SU-DHL-6 (cell line): ENCODE data around the gene FNBP1L.

Source experiments
- H2AFZ ChIP-seq: fragments of 200-600 bp; sonication (generic); 2 replicates; pipeline ENCODE4 v1.6.1; 2014; ENCODE audit warnings: low read depth, mild to moderate bottlenecking, moderate library complexity, mixed read lengths, antibody characterized with exemption, low read length; ENCODE audit not compliant: severe bottlenecking
- H3F3A ChIP-seq: fragments of 200-600 bp; shearing (Covaris generic); 2 replicates; pipeline ENCODE4 v1.6.0; 2016; ENCODE audit warnings: antibody characterized with exemption, mild to moderate bottlenecking; ENCODE audit not compliant: insufficient read depth
- H3K27ac ChIP-seq: fragments of 200-600 bp; sonication (generic); 2 replicates; pipeline ENCODE4 v1.5.1; 2016; ENCODE audit warnings: low read depth, mild to moderate bottlenecking, low read length, moderate library complexity, mixed read lengths
- H3K27me3 ChIP-seq: fragments of 200-600 bp; sonication (generic), shearing (Covaris generic); 2 replicates; pipeline ENCODE4 v1.6.0; 2014; ENCODE audit warnings: mild to moderate bottlenecking, low read length
- H3K36me3 ChIP-seq: fragments of 200-600 bp; sonication (generic); 2 replicates; pipeline ENCODE4 v1.6.1; 2014; ENCODE audit warnings: mild to moderate bottlenecking, low read length, mixed read lengths
- H3K4me2 ChIP-seq: fragments of 300-600, 200-600 bp; shearing (Covaris generic), sonication (generic); 2 replicates; pipeline ENCODE4 v1.6.0; 2014; ENCODE audit warnings: low read length, low read depth, mild to moderate bottlenecking; ENCODE audit not compliant: poor library complexity, severe bottlenecking
- H3K4me3 ChIP-seq: fragments of 200-600 bp; sonication (generic); 2 replicates; pipeline ENCODE4 v1.5.1; 2014; ENCODE audit warnings: antibody characterized with exemption, low read length, mild to moderate bottlenecking, mixed read lengths; ENCODE audit not compliant: insufficient read depth, poor library complexity, severe bottlenecking
- H3K79me2 ChIP-seq: fragments of 200-600 bp; sonication (generic); 2 replicates; pipeline ENCODE4 v1.6.1; 2014; ENCODE audit warnings: mild to moderate bottlenecking, low read length, moderate library complexity; ENCODE audit not compliant: insufficient read depth
- H3K9ac ChIP-seq: fragments of 200-600 bp; sonication (generic); 2 replicates; pipeline ENCODE4 v1.7.0; 2014; ENCODE audit warnings: mild to moderate bottlenecking, low read length
- H3K9me2 ChIP-seq: fragments of 200-600 bp; sonication (generic); replicated peaks from 2 replicates; pipeline ENCODE4 v1.6.1; 2014; ENCODE audit warnings: low read length; ENCODE audit not compliant: insufficient read depth
- H3K9me3 ChIP-seq: fragments of 200-600 bp; sonication (generic); 2 replicates; pipeline ENCODE4 v1.6.1; 2014; ENCODE audit warnings: low read length, mixed read lengths; ENCODE audit not compliant: insufficient read depth
- H4K20me1 ChIP-seq: fragments of 200-600 bp; sonication (generic); 2 replicates; pipeline ENCODE4 v1.6.1; 2014; ENCODE audit warnings: low read depth, mild to moderate bottlenecking, antibody characterized with exemption, low read length, moderate library complexity, mixed read lengths
- CTCF ChIP-seq: fragments of 200-600 bp; sonication (generic); IDR thresholded peaks from one replicate; pipeline ENCODE4 v1.5.1; 2017; ENCODE audit warnings: antibody characterized with exemption, mild to moderate bottlenecking, low read length, moderate library complexity; ENCODE audit not compliant: insufficient read depth, poor library complexity, severe bottlenecking
- EZH2phosphoT487 ChIP-seq: fragments of 200-600 bp; sonication (generic), shearing (Covaris generic); conservative IDR thresholded peaks from 2 replicates; pipeline ENCODE4 v1.6.1; 2018; ENCODE audit warnings: mild to moderate bottlenecking, antibody characterized with exemption, low read length, moderate library complexity, mixed read lengths

FNBP1L gene

GRCh38 chr1:93483200-93483599, 35.3 kb downstream of the FNBP1L start:
- Histone ChIP-seq H4K20me1 (no peaks in the 10 kb centered on the region), H3K9me2 (no peaks in the 10 kb centered on the region), H3K27me3 (no peaks in the 10 kb centered on the region), H3K27ac (no peak overlapping the region), H3K9me3 (peaks cover 4% of the 10 kb centered on the region; the same call in 1 of the 2 replicates), H3K9ac (no peak overlapping the region), H3F3A (no peaks in the 10 kb centered on the region), H3K4me3 (no peak overlapping the region), H2AFZ (no peak overlapping the region), H3K36me3 (no peaks in the 10 kb centered on the region), H3K4me2 (no peak overlapping the region), H3K79me2 (no peaks in the 10 kb centered on the region)
- TF ChIP-seq EZH2phosphoT487 (no peak), CTCF (no peak)

GRCh38 chr1:93483606-93484005, 35.7 kb downstream of the FNBP1L start:
- H3K36me3 ChIP-seq: no peaks in the 10 kb centered on the region
- no peak overlapping the region for H3K9ac ChIP-seq
- TF ChIP-seq EZH2phosphoT487 (no peak), CTCF (no peak)
- peaks cover 4% of the 10 kb centered on the region; the same call in 1 of the 2 replicates for H3K9me3 ChIP-seq
- no peak overlapping the region for H3K27ac ChIP-seq
- no peaks in the 10 kb centered on the region for H3K79me2 ChIP-seq
- no peak overlapping the region for H2AFZ ChIP-seq
- H3K27me3 ChIP-seq: no peaks in the 10 kb centered on the region
- H3K9me2 ChIP-seq: no peaks in the 10 kb centered on the region
- H3K4me3 ChIP-seq: no peak overlapping the region
- H3F3A ChIP-seq: no peaks in the 10 kb centered on the region
- H4K20me1 ChIP-seq: no peaks in the 10 kb centered on the region
- no peak overlapping the region for H3K4me2 ChIP-seq

- no peaks in the 10 kb centered on the region for H3K9me2 ChIP-seq
- no peak overlapping the region for H3K9ac ChIP-seq
- no peak overlapping the region for H3K27ac ChIP-seq
- no peaks in the 10 kb centered on the region for H3F3A ChIP-seq
- H3K9me3 ChIP-seq: no peaks in the 10 kb centered on the region
- H2AFZ ChIP-seq: no peak overlapping the region
- H3K79me2 ChIP-seq: no peaks in the 10 kb centered on the region
- H3K36me3 ChIP-seq: no peaks in the 10 kb centered on the region
- TF ChIP-seq CTCF (no peak), EZH2phosphoT487 (no peak)
- H3K4me2 ChIP-seq: no peak overlapping the region
- H4K20me1 ChIP-seq: no peaks in the 10 kb centered on the region
- no peaks in the 10 kb centered on the region for H3K27me3 ChIP-seq
- H3K4me3 ChIP-seq: no peak overlapping the region
Measured at GRCh38 chr1:93488207-93488606, 40.3 kb downstream of the FNBP1L start.
